GM11168 (cell line): ENCODE measurements around the gene SCAMP5.

Experiments
- in situ Hi-C: fragments of 300-500 bp; cut with MboI; formaldehyde crosslinking; loops from one replicate; pipeline ENCODE4 v1.12.0; 2022; ENCODE audit warnings: low sequenced_read_pairs; ENCODE audit not compliant: unreplicated experiment

Gene SCAMP5

DNA sequence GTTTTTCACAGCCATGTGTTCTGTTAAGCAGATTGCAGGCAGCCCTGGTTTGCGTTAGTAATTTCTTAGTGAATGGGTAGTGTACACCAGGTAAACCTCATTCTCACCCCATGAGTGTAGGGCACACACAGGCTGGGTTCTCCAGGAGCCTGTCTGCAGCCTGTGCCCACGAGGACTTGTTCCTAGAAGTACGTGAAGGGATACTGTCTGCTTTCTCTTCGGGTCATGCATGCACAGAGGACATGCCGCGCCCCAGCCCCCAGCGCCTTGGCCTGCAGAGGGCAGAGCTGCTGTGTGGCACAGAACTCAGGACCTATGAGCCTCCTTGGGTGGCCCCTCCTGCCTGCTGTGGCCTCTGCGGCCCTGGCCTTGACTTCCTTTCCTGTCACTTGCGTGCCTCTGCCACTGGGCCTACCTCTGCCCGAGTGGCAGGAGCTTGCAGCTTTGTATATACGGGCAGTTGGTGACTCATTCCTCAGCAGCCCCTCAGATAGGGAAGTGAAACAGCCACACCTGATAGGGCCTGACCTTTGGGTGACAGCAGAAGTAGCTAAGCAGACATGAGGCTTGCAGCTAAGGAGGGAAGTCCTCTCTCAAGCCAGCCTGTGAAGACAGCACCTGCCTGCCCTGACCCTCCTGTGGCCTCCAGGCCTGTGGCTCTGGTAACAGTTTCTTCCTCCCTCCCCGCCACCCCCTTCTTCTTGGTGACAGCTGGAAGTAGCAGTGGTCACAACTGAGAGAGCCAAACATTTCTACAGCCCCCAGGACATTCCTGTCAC lies 47.6 kb downstream of the SCAMP5 start:
- in situ Hi-C loops, result no loop called here

DNA sequence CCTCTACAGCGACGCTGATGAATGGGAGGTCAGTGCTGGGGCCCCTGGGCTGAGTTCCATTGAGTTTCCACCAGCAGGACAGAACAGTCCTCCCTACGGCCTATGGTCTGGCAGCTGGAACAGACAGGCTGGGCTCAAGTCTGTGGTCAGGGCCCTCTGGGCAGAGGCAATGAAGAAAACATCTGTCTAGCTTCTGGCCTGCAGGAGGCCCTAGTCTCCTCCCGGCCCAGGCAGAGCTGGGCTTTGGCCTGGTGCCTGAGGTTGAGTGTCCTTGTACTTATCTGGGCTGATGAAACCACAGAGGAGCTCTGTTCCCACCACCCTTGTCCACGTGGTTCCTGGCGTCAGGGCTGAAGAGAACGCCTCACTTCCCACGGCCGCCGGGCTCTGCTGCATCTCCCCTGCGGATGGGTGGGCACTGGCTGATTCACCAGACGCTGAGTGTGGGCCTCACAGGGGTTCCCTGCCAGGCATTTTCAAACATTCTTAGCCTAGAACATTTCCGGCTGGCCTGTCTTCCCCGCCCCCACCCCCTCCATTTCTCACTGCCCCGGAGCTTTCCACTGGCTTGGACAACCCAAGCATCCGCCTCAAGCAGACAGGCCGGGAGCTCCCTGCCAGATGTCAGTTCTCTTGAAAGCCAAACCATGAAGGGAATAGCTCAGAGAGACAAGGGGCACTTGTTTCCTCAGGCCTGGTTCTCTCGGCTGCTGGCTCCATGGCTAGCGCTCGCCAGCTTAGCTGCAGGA lies 48.3 kb downstream of the SCAMP5 start:
- in situ Hi-C loops, result no loop called here

DNA sequence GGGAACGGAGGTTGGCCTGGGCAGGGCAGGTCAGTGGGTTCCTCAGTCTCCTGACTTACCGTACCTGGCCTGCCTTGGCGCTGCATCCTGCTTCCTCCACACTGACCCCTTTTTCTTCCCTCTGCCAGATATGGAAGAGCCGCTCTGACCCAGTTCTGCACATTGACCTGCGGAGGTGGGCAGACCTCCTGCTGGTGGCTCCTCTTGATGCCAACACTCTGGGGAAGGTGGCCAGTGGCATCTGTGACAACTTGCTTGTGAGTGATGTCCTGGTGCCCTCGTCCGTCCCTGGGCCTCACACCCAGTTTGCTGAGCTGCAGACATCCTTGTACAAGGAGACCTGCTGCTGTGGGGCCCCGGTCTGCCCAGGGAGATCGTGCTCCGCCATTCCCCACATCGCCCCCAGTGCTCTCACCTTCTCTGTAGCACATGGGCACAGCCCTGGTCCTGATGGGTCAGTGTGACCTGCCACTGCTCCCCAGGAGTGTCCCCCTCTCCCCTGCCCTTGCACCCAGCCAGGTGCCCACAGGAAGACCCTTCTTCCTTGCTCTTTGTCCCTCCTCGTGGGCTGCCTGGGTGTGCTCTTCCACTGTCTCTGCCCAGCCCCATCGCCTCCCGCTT lies 49.0 kb downstream of the SCAMP5 start:
- in situ Hi-C loops, result no loop called here

DNA sequence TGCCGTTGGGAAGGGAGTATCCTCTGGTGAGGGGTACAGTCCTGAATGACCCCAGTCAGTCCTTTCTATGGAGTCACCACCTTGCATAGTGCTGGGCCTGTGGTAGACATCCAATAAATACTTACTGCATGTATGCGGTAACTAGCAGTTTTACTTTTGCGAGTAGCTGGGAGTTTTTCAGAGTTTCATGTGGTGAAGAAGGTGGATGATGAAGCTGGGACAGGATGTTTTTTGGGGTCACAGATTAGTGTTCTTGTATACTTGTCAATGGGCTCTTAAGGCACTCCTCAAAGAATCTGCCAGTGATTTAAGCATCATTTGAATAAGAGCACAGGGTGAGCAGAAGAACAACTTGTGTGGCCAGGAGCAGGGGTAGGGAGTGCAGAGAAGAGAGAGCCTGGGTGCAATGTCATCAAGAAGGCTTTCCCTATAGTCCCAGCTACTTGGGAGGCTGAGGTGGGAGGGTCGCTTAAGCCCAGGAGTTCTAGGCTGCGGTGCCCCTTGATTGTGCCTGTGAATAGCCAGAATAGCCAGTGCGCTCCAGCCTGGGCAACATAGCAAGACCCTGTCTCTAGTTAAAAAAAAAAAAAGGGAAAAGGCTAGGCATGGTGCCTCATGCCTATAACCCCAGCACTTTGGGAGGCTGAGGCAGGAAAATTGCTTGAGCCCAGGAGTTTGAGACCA lies 50.1 kb downstream of the SCAMP5 start:
- in situ Hi-C loops, result no loop called here

DNA sequence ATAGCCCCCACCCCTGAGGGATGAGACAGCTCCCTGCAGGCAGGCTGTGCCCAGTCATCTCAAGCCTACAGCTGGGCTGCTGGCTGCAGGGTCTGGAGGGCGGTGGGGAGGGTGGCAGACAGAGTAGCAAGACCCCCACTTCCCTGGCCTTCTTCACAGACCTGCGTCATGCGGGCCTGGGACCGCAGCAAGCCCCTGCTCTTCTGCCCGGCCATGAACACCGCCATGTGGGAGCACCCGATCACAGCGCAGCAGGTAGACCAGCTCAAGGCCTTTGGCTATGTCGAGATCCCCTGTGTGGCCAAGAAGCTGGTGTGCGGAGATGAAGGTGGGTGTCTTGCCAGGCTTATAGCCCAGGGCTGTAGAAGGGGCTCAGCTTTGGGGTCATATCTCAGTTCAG lies 53.0 kb downstream of the SCAMP5 start:
- in situ Hi-C loops, result no loop called here

DNA sequence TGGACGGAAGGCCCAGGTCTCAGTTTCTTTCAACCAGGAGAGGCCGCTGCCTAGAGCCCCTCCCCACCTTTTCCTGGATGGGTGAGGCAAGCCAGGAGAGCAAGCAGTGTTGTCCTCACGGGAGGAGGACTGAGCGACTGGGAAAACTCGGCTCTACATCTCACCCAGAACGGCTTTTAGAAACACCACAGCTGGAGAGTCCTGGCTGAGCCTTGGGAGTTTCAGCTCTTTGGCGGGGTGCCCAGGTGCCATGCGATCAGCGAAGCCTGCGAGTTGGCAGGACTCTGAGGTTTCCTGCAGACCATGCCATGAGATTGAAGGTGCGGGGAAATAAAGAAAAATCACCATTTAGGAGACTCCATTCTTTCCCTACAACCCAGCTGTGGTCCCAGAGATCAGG lies 54.0 kb downstream of the SCAMP5 start:
- in situ Hi-C loops, result no loop called here

DNA sequence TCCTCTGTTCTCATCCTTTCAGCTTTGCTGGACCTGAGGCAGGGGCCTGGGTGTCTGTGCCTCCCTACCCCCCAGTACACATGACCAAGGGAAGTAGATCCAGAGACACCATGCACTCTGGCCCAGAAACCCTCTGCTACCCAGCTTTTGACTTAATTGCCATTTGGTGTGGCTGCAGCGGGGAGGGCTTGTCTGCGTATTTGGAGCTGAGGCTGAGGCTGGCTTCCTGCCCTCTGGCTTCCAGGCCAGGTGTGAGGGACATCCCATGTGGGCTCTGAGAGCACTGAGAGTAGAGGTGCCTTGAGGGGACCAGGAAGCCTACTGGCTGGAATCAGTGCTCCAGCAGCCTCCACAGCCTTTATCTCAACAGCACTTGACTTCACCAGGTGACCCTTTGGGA lies 54.9 kb downstream of the SCAMP5 start:
- in situ Hi-C loops, result no loop called here

DNA sequence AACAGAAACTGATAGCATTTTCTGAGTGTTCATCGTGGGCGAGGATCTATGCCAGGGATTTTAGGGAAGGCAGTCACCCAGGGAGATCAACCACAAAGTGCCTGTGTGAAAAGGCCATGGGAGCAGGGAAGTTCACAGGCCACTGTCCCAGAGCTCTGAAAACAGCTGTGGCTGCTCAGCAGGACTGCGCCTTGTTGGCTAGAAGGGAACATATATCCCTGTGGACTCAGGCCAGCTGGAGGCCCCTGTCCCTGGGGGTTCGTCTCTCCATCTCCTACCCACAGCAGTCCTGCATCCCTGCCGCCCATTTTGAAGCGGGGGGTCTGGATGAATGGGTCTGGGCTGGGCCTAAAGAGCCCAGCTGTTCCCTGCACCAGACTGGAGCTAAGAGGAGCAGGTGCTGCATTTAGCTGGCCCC lies 55.8 kb downstream of the SCAMP5 start:
- in situ Hi-C loops, result no loop called here

DNA sequence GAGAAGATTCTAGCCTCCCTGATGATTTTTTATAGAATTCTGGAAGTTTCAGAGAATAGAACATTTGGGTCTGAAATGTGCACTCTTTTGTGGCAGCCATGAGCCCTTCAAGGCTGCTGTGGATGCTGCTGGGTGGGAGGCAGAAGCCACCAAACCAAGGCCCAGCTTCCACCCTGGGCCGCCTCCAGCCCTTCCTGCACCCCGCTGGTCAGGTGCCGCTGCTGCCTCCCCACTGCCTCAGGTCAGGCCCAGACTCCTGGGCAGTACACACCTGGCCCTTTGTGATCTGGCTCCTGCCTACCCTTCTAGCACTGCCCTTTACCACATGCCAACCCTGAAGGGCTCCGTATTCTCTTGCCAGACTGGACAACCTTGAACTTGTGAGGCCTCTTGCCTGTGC lies 56.3 kb downstream of the SCAMP5 start:
- in situ Hi-C loops, result no loop called here

DNA sequence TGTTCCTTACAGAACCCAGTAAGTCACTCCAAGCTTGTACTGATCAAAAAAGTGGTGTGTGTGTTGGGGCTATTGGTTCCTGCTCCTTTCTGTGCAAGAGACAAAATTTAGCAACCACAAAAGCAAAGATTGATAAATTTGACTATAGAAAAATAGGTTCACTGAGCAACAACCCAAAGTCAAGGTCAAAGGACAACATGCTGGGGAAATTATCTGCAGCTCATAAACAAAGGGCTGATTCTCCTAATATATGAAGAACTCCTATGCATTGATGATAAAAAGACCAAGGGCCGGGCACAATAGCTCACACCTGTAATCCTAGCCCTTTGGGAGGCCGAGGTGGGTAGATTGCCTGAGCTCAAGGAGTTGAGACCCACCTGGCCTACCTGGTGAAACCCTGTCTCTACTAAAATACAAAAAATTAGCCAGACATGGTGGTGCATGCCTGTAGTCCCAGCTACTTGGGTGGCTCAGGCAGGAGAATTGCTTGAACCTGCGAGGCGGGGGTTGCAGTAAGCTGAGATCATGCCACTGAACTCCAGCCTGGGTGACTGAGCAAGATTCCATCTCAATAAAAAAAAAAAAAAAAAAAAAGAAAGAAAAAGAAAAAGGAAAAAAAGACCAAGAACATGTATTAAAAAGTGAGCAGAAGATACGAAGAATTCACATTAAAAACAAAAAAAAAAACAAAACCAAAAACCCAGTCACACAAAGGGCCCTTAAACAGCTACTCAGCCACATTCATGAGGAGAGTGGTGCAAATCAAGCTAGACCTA lies 57.8 kb downstream of the SCAMP5 start:
- in situ Hi-C loops, result no loop called here

DNA sequence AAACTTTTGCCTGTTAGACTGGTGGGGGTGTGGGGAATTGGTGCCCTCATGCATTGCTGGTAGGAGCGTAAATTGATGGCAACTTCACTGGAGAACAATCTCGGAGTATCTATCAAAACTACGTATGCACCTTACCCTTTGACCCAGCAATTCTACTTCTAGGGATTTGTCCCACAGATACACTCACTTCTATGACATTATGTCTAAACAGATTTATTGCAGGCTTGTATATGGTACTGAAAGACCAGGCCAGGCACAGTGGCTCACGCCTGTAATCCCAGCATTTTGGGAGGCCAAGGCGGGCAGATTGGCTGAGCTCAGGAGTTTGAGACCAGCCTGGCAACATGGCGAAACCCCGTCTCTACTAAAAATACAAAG lies 58.4 kb downstream of the SCAMP5 start:
- in situ Hi-C loops, result no loop called here

DNA sequence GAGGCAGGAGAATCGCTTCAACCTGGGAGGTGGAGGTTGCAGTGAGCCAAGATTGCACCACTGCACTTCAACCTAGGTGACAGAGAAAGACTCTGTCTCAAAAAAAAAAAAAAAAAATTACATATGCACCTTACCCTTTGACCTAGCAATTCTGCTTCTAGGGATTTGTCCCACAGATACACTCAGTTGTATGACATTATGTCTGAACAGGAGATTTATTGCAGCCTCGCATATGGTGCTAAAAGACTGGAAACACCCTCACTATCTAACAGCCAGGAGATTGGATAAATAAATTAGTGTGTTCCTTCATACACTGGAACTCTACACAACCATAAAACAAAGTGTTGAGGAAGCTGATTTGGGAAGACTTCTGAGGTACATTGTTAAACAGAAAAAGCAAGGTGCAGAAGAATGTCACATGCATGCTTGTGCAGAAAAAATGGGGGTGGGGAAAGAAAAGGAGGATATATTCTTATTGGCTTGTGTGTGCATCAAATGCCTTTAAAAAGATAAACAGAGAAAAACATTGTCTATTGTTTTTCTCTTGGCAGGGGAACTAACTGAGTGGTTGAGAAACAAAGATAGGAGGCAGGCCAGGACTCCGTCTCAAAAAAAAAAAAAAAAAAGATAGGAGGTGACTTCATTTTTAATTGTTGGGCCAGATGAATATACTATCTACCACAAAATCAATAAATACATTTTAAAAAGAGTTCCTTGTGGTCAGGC lies 59.0 kb downstream of the SCAMP5 start:
- in situ Hi-C loops, result no loop called here

DNA sequence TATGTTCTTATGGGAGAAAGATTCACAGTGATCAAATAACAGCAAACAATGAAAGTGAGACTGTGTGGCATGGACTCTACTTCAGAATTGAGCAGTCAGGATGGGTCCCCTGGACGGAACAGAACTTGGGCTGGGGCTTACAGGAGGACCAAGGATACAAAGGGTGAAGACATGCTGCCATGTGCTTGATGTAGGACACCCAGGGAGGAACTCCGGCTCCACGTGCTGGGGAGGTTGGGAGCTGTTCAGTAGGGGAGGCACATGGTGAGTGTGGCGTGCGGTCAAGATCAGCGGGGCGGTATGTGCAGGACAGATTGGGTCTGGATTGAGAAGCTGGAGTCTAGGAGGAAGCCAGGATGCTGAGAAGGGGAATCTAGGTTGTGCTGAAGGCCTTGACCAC lies 60.7 kb downstream of the SCAMP5 start:
- in situ Hi-C loops, result no loop called here

DNA sequence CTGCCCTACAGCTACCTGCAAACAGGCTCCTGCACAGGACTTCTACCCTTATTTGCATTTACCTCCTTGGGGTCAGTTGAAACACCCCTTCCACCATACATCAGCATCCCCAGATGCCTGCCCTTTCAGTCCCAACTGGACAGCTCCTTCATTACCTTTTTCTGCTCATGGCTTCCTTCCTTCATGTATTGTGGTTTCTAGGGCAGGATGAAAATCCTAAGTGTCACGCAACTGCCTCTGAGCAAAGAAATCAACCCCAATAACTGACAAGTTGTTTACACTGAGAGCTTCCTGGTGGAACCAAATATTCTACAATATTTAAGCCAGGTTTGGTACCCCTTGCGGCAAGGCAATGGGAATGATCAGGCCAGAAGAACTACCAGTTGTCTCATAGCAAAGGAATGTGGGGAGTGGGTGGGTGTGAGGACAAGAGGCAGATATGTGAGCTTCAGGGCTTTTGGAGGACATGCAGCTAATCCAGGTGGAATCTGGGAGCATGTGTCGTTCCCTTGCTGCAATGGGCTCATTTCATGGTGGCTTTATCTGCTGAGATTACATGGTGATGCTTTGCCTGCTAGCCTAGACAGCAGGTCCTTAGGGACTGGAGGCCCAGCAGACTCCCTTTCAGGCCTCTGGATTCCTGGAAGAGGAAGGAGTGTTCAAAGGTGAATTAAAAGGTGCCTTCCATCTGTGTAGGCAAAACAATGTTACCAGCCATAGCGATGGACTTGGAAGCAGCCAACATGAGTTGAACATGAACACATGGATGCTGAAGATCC lies 63.0 kb downstream of the SCAMP5 start:
- in situ Hi-C loops, result no loop called here

DNA sequence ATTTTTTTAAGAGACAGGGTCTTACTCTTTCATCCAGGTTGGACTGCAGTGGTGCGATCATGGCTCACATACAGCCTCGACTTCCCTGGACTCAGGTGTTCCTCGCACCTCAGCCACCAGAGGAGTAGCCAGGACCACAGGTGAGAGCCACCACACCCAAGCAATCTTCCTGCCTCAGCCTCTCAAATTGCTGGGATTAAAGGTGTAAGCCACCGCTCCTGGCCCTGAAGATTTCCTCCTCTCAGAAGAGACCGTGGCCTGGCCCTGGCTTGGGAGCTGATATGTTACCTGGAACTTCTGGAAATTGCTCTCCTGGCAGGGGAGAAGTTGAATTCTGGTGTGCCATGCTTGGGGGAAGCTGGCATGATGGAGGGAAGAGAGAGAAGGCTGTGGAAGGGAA lies 64.2 kb downstream of the SCAMP5 start:
- in situ Hi-C loops, result no loop called here

DNA sequence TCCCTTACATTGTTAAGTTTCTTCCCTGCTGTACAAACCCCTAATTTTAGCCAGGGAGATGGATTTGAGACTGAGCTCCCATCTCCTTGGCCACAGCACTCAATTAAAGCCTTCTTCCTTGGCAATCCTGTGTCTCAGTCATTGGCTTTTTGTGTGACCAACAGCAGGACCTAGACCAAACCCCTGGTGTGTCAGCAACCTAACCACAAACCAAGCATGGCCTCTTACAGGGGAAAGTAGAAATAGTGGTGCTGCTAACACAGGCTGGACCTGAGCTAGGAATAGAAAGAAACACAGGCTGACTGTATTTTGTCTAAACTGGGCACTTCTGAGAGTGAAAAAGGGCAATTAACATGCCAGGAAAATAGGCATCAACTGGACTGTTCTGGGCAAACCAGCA lies 65.9 kb downstream of the SCAMP5 start:
- in situ Hi-C loops, result no loop called here

DNA sequence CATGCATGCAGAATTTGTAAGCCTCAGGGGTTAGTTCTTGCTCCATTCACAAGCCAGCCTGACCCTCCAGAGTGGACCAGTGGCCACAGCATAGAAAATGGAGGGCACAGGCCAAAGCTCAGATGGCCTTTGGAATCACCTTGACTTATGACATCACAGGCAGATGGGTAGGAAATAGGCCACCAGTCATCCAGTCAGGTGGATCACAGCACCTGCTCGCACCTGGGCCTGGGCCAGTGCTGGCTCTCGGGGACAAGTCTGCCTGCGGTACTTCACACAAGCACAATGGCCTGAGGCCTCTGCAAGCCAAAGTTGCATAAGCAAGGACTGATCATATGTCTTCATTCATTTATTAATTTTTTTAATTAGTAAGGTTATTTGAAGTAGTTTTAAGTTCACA lies 67.3 kb downstream of the SCAMP5 start:
- in situ Hi-C loops, result no loop called here

DNA sequence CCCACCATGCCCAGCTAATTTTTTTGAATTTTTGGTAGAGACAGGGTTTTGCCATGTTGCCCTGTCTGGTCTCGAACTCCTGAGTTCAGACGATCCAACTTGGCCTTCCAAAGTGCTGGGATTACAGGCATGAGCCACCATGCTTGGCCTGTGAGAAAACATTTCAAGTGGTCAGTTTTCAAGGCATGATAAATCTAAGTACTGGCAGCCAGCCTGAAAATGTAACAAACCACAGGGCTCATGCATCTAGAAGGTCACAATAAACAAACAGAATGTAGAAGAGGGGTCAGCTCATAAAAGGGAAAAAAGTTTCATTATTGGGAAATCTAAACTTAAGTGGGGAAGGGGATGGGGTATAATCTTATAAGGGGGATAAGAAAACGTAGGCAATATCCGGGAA lies 68.0 kb downstream of the SCAMP5 start:
- in situ Hi-C loops, result no loop called here

DNA sequence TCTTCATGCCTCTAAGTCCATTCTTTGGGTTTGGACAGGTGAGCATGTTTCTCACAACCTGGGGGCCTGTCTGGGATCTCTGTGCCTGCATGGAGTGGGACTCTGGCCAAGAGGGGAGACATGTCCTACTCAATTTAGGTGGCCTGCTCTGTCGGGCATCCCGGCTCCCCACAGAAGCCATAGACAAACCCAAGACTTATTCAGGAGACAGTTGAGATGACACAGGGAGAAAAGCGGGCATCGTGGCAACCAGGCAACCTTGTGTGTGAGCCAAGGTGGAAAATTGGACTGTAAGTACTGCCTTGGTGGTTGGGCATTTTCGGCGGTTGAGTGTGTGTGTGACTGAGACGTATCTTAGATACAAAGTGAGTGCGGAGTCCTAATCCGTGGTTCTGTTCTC lies 68.5 kb downstream of the SCAMP5 start:
- in situ Hi-C loops, result no loop called here
